Measurements from ENCODE around the gene EHBP1.
"Not testable (repeated sequence)": the region's sequence is repeated elsewhere in the genome, so short reads cannot be mapped to it uniquely, and the experiment has no call there.

Gene EHBP1

DNA sequence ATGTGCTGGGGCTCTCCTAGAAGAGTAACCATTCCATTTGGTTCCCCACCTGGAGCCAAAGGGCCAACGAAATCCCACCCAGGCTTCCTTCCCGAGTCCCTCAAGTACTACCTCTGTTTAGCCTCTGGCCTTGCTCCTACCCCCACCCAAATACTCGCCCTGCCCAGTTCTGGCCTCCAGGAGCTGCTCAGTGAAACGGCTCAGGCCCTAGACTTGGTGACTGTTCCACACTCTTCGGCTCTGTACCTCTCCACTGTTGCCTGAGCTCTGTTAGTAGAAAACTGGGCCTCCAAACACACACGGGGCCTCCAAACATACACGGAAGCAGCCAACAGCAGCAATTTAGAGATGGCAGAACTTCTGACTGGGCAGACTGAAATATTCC, 349.3 kb downstream of the EHBP1 start:
- no peak for DNase-seq

DNA sequence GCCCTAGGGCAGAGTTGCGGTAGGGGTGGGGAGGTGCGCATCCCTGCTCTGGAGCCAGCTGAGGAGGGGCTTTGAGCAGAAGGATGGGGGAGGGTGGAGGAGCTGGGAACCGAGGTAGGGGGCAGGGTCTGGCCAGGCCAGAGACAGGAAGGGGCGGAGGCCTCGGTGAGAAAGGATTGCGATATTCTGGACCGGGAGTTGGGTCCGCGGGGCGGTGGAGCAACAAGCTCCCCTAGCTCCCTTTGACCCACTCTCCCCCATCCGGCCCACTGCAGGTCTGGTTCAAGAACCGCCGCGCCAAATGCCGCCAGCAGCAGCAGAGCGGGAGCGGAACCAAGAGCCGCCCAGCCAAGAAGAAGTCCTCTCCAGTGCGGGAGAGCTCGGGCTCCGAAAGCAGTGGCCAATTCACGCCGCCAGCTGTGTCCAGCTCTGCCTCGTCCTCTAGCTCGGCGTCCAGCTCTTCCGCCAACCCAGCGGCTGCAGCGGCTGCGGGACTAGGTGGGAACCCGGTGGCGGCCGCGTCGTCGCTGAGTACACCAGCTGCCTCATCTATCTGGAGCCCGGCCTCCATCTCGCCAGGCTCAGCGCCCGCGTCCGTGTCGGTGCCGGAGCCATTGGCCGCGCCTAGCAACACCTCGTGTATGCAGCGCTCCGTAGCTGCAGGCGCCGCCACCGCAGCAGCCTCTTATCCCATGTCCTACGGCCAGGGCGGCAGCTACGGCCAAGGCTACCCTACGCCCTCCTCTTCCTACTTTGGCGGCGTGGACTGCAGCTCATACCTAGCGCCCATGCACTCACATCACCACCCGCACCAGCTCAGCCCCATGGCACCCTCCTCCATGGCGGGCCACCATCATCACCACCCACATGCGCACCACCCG, 350.0 kb downstream of the EHBP1 start:
- no peak for DNase-seq

DNA sequence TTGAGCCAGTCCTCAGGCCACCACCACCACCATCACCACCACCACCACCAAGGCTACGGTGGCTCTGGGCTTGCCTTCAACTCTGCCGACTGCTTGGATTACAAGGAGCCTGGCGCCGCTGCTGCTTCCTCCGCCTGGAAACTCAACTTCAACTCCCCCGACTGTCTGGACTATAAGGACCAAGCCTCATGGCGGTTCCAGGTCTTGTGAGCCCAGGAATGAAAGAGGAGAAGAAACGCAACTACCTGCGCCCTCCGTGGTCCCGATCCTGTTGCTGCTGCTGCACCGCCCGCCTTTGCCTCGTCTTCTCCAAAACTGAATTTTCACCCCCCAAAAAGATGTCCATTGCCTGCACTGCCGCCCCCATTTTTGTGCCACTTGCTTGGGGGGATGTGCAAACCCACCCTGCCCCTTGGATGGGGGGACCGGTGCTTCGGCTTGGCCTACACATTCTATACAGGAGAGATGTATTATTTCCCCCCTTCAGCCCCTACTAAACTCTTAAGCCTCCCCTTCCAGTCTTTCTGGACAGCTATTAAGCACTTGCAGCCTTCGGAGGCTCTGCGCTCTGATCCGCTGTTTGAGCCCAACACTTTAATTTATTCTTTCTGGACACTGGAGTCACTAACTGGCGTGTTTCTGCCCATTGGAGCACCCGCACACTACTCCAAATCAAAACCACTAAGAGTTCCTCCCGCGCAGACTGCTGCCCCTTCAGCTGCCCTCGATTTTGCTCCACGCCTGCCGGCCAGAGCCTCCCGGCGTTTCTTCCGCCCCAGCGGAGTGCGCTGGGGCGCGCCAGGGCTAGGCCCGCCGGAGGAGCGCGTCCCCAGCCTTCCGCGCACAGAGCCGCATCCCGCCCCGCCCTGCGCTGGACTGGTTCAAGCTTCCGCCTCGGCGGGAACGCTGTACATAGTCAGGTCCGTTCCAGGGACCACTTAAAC, 350.9 kb downstream of the EHBP1 start:
- no peak for DNase-seq

DNA sequence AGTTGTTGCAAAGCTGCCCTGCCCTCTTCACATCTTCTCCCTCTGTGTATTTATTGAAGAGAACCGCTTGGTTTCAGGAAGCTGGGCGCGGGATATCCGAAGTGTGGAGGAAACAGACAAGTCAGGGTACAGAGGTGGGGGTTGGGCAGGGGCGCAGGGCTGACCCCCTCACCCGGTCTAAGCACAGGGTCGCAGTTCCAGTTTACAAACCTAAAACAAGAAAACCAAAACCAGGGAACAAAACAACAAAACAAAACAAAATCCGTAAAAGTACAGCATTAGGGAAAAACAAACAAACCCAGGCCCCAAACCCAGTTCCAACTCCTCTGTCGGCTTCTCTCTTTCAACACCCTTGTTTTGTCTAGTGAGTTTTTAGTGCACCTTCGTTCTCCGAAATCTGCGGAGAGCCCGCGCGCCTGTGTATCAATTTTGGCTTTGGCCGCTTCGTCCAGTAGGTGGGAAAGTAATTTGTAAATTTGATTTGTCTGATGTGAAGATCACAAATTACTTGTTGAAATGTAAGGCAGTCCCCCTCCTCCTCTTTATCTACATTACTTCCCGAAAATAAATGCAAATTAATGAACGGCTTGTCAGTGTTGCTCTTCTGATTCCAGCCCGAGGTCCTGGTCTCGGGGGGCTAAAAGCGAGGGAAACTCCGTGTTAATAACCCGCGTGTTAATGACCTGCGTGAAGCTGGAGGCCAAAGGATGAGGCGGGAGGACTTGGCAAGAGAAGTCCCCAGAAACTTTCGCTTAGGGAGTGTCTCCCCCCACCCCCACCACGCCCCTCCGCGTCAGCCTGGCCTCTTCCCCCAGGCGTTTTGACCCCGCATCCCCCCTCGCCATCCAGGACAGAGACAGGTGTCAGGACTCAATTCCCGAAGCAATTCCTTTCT, 352.0 kb downstream of the EHBP1 start:
- no peak for DNase-seq

DNA sequence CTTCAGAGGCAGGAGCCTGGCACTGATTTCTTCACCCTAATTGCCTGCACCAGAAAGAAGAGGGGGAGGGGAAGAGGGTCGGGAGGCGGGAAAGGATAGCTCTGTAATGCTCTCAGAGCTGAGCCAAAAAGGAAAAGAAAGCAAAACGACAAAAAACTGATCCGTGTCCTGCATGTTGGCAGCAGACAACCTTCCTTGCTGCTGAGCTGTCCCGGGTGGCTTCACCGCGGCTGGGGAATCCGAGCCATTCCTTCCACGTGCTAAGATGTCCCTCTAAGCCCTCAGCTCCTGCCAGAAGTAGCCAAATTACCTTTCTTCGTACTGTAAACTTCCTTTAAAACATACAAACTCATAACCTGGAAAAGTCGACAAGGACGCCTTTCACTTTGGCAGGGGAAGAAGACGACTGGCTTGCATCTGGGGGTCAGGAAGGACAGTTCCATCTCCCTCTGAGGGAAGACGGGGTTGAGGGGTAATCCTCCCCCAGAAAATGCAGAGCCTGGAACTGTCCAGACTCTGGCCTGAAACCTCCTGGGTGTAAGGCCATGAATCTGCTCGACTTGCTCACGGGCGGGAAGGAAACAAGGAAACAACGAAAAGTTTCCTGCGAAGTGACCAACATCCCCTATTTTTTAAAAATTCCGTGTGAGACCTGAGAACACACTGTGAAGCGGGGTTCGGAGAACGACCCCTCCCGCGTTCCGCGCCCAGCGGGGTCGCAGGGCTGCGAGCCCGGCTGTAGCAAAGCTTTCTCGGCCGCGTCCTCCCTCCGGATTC, 352.8 kb downstream of the EHBP1 start:
- no peak for DNase-seq

DNA sequence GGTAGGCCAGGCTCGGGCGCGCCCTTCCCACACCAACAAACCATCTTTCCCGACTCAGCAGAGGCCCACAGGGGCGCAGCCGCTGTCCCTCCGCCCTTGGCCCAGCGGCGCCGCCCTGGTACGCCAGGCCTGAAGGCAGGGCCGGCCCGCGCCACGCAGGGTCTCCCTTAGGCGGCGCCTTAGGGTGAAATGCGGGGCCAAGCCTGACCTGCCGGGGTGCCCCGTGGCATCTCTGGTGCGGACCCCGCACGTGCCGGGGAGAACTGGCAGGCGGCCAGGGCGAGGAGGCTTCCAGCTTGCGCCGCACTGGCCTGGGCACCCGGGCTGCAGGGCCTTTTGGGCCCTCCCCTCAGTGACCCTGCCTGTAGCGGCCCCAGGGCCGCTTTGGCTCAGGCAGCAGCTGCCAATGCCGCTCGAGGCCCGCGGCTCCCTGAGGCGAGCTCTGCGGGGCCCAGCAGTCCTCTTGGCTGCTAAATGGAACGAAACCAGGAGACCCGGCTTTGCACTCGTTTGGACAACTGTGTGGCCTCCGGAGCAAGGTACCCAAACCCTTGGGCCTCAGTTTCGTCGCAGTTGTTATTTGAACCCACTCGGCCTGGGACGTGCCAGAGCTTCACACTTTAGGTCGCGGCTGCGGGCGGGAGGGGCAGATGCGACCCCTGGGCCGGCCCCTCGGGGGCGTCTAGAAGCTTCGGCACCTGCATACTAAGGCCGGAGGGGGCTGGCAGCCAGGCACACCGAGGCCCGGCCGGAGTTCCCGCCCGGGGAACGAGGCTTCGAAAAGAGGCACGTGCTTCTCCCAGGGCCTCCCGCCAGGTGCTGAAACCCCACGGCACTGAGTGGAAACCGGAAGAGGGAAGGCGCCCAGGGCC, 353.6 kb downstream of the EHBP1 start:
- no peak for DNase-seq

DNA sequence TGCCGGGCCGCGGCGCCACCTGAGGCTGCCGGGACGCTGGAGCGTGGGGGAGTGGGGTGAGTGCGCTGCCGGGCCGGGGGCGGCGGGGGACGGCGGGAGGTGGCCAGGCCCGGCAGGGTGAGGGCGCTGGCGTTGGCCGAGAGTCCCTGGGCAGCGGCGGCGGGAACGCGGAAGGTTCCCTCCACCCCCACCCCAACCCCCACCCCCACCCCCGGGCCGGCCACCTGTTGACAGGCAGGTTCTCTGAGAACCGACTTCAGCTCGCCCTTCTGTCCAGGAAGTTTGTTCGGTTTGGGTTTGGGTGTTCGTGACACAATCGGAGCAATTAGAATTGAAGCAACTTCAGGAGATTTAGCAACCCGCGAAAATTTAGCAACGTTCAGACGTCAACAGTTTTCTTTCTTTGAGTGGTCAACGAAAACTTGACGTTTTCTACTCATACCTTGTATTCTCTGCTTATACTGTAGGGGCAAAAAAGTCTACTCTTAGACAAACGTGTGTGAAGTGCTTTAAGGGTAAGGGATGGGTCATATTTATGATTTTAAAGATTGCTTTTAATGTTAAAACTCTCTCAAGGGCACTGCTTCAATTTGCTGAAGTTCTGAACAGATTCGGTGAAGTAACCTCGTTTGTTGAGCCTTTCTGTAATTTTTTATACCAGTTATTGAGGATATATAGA, 354.4 kb downstream of the EHBP1 start:
- no peak for DNase-seq

DNA sequence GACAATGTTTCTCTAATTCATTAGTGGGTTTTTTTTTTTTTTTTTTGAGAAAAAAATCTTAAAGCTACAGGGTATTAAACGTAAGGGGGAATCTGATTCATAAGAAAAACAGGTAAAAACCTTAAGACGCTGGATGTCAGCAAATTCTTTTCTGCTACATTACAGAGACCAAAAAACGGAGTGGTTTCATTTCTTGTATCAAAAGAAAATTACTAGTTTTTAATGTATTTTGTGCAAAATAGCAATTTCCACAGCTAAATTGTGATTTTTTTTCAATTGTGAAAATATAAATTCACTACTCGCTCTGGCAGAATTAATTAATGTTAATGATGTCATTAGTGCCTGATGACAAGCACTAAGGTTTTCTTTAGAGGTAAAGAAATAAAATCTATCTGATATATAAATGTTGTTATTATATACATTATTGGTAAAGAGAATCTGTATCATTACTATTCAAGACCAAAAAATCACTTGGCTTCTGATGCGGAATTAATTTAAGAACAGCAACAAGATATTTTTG, 355.0 kb downstream of the EHBP1 start:
- no peak for DNase-seq

DNA sequence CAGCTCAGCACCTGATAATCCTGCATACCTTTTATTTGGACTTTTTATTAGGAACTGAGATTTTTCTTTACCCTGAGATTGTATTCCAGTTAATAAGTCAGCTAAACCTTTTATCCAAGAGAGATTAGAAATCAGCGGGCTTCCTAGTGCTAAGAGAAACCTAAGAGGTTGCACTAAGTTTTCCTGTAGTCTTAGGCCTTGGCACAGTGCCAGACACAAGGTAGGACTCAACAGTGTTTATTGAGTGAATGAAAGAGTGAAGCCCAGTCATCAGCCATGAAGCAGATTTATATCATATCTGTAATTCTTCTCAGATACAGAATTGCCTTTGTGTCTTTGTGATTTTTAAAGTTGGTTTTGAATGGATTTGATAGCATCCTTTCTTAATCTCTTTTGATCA, 358.7 kb downstream of the EHBP1 start:
- DNase-seq, result no peak

DNA sequence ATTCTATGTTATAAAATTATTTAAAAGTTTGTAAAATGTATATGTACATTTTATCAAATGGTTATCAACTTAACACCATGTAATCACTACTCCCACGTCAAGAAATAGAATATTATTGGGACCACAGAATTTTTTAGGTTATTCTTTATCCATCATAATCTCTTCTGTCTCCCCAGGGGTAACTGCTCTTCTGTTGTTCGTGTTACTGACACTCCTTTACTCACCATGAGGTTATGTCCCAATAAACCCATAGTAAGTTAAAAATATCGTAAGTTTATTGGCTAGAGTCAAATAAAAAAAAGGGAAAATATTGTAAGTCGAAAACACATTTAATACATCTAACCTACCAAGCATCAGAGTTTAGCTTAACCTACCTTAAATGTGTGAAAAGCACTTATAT, 359.1 kb downstream of the EHBP1 start:
- no peak for DNase-seq

DNA sequence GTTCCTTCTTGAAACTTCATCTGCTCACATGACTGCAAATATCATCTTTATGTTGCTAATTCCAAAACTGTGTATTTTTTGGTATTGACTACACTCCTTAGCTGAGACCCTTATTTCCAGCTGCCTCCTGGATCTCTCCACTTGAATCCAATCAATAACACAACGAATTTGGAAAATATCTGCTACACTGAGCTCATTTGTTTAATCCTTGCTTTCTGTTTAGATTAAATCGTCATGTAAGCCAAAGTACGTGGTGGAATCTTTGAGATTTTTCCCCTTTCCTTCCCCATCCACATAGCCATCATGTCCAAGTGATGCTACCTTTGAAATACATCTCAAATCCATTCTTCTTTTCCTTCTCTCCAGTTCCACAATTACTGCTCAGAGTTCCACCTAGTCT, 360.8 kb downstream of the EHBP1 start:
- DNase-seq, result no peak

DNA sequence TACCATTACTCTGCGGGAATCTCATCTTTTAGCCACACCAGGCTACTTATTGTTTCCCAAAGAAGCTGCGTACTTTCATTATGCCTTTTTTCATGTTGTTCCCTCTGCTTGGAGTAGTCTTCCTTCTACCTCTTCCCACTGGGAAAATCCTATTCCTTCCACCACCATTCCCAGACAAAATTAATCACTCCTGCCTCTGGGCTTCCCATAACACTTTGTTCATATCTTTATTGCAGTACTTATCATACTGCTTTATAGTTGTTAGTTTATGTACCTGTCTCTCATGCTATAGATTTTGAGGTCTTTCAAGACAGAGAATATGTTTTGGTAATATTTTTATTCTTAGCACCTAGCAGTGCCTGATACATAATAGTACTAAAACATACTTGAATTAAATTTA, 361.3 kb downstream of the EHBP1 start:
- DNase-seq, result no peak

DNA sequence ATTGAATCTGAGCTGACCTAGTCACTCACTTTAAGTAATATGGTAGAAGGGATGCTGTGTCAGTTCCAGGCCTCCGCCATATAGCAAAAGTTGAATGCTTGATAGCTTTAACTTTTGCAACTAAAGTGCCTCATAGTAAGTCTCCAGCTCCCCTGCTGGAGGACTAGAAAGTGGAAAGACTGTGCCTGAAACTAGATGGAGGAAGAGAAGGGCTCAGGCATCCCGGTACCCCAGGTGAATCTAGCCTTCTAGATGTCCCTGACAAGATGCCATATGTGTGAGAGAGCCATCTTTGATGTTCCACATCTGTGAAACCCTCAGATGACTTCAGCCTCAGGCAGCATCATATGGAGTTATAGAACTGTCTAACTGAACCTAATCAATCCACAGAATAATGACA, 366.2 kb downstream of the EHBP1 start:
- DNase-seq, result no peak

DNA sequence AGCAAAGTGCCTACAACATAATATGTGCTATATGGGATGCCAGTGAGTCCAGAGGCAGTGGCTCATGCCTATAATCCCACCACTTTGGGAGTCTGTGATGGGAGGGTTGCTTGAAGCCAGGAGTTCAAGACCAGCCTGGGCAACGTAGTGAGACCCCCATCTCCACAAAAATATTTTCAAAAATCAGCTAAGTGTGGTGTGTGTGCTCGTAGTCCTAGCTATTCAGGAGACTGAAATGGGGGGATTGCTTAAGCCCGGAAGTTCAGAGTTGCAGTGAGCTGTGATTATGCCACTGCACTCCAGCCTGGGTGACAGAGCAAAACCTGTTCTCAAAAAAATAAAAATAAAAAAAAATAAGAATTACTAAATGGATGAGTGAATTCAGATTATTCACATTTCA, 368.5 kb downstream of the EHBP1 start:
- DNase-seq, result no peak

DNA sequence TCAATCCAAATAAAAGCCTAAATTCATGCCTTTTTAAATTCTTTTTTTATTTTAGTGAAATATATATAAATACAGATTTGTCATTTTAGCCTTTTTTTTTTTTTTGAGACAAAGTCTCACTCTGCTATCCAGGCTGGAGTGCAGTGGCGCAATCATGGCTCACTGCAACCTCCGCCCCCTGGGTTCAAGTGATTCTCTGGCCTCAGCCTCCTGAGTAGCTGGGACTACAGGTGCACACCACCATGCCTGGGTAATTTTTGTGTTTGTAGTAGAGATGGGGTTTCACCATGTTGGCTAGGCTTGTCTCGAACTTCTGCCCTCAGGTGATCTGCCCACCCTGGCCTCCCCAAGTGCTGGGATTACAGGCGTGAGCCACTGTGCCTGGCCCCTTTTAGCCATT, 368.9 kb downstream of the EHBP1 start:
- not testable (repeated sequence) for DNase-seq

DNA sequence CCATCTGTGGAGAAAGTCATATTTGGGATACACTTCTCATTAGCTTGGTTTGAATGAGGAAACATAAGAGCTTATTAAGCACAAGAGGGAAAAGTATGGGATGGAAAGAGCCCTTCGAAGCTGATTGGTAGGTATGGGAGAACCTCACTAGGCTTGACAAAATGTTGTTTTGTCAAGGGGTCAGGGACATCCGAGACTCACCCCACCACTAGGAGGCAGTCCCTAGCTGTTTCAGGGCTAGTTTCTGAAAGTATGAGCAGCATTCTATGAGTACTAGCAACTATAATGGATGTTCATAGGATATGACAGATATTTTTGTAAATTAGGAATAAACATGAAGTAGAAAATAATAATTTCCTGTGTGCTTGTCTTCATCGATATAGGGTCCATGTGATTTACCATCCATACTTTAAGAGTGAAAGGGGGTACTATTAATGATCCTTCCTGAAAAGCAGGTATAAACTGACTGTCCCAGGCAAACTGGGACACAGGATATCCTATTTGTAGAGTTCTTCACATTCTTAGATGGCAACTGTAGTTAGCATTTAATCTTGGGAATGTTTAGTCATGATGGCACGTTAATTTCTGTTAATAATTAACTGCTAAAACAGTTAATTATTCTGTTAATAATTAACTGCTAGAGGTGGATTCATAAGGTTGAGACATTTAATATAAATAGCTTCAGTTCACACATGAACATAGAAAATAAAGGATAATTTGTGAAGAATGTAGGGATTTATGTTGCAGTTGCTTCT, 373.5 kb downstream of the EHBP1 start:
- no peak for DNase-seq

DNA sequence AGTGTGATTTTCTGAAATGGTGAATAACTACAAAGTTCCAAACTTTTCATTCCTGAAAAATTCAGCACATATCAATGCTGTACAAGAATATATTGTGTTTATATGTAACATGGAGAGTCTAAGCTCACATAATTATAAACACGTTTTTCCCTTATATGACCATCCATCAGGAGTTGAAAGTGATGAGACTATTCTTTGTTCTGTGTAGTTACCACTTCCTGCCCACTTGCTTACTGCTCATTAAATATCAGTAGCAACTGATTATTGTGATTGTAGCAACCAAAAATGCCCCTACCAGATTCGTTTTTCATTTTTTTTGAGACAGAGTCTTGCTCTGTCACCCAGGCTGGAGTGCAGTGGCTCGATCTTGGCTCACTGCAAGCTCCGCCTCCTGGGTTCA, 375.9 kb downstream of the EHBP1 start:
- no peak for DNase-seq

DNA sequence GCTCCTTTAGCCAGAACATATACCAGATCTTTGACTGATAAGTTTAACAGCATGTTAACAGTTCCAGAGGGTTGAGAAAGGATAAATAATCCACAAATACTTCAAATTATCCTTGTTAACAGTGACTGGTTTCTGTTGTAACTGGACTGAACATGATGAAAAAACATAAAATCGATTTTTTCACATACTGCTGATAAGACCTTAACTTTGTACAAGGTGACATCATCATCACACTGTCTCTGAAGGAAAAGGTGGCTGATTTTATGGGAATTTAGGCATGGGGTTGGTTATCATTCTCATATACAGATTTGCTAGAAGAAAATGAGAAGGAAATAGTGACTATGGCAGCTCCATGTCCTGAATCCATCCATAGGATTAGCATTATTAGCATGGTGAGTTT, 381.2 kb downstream of the EHBP1 start:
- no peak for DNase-seq

DNA sequence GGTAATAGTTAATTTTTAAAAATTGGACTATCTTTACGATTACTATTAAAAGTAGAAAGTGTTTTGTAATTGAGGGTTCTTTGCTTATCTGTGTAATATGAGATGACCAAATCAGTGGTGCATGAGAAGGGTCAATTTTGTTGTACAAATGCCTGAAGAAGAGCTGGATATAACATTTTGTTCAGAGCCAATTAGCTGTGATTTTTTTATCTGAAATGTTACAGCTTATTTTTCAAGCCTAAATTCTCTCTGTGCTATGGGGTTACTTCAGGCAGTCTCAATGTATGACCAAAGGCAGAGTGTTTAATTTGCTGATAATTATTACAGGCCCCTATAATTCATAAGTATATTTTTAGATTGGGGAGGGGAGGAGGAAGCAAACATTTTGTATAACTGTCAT, 386.9 kb downstream of the EHBP1 start:
- no peak for DNase-seq
